ENCODE results near the gene MCTP1.

The MCTP1 gene

DNA sequence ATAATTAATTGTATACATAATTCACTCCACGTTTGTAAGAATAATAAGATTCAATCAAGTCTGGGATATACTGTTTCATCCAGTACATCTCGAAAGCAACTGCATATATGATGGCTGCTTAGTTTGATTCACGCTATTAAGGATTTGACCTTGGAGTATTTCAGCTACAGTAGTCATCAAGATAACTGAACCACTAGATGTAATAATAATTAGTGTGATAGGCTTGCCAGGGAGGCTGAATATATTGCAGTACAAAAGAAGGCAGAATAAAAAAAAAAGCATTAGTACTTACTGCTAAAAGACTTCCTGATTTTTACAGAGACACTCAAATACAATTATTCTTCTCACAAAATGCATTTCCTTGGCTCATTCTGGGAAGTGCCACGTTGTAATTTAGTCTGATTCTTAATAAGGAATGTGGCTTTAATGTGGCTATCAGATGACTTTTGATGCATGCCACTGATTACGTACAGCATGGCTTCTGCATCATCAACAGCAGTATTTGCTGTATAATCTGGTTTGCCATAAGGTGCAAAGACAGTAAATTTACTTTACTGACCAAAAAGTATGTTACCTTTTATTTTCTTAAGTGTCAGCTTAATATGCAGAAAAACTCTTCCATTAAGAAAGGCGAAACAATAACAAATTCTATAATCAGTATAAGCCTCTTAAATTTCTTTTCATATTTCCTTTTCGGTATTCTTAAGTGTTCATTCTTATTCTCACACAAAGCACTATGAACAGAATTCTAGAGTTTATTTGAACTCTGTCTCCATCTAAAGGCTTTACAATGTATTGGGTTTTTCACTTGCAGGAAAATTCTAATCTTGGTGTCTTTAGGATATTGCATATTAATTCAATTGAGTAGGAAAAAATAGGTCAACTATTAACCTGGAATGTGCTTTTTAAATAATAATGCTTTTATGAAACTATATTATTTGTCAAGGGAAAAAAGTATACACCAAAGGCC, 500.1 kb downstream of the MCTP1 start:
- TF ChIP-seq CTCF (IDR thresholded peaks at IDR 0.05; ENCODE audit: low read length, missing control alignments) = peak; percentile 17
- no peak overlapping the region for H3K4me3 ChIP-seq (replicated peaks; ENCODE audit: low read depth, low read length)
- DNase-seq (ENCODE audit: low read depth) = peak; percentile 8

DNA sequence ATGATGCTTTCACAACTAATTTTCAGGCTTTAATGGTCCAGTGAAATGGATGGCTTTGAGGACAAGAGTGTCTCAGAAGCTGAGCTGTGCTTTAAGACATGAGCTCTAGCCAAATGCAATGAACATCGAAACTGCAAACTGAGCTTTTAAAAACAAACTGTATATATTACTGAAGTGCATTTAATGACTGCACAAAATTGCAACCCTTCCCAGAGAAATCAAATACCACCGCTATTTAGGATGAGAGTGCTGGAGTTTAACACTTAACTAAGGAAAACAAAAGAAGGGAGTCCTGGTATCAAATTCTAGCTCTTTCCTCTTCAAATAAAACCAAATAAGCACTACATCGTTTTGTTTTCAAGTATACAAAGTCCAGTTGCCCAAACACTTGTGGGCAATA, 502.5 kb downstream of the MCTP1 start:
- no peak for TF ChIP-seq CTCF (IDR thresholded peaks at IDR 0.05; ENCODE audit: low read length, missing control alignments)
- no peak overlapping the region for H3K4me3 ChIP-seq (replicated peaks; ENCODE audit: low read depth, low read length)
- no peak for DNase-seq (ENCODE audit: low read depth)

DNA sequence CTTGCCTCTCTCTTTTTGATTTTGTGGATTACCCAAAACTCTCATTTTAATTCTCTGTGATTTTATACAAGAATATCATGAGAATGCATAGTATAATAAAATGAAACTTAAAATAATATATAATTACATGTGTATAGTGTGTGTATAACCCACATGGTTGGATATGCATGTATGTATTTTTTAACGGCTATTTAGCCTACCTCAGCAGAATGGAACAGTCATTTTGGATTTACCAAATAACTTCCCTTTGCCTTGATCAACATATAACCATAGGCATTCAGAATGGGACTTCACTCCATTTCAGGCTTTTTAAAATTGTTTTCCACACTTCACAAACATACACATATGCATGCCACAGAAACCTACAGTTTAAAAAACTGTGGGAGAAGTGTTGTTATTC, 505.2 kb downstream of the MCTP1 start:
- no peak overlapping the region for H3K4me3 ChIP-seq (replicated peaks; ENCODE audit: low read depth, low read length)

GRCh38 chr5:94778732-94779131, 506.2 kb downstream of the MCTP1 start:
- H3K4me3 ChIP-seq (replicated peaks; ENCODE audit: low read depth, low read length) = no peak overlapping the region
- TF ChIP-seq CTCF (IDR thresholded peaks at IDR 0.05; ENCODE audit: low read length, missing control alignments) = no peak

More for the DNA sequence above, 505.2 kb downstream of the MCTP1 start:
- no peak for DNase-seq (ENCODE audit: low read depth)
- no peak for TF ChIP-seq CTCF (IDR thresholded peaks at IDR 0.05; ENCODE audit: low read length, missing control alignments)

GRCh38 chr5:94778299-94778698, 506.6 kb downstream of the MCTP1 start:
- H3K4me3 ChIP-seq (replicated peaks; ENCODE audit: low read depth, low read length) = no peak overlapping the region
- no peak for TF ChIP-seq CTCF (IDR thresholded peaks at IDR 0.05; ENCODE audit: low read length, missing control alignments)
- DNase-seq (ENCODE audit: low read depth) = no peak

More at GRCh38 chr5:94778732-94779131, 506.2 kb downstream of the MCTP1 start:
- no peak for DNase-seq (ENCODE audit: low read depth)

DNA sequence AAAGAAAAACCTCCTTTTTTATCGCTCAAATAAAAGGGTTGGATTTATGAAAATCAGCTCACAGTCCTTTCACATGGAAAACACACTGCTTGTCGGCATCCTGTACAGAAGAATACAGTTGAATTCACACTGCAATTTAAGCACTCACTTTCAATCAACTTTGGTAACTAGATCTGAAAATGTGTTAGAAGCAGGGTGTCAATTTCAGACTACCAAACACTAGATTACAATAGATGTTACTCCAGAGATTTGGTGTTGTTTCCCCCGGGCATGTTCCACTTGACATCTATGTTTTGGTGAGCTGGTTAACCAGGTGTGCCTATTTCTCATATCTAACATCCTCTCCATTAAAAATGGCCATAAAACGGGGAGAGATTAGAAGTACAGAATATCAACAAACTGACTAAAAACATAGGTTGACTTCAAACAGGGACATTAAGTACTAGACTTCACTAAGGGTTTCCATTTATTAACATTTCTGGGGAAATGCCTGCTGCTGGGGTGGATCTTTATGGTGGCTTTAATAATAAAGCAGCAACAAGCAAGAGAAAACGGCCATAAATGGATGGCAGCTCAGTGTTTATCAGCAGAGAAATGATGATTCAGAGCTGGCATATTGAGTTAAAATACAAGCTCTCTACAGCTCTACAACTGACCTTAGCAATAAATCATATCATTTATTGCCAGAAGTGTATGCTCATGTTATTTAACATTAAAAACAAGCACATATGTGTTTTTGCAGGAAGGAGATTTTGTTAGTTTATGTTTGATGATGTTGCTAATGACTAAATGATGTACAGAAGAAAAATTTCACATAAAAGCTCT, 507.6 kb downstream of the MCTP1 start:
- TF ChIP-seq CTCF (IDR thresholded peaks at IDR 0.05; ENCODE audit: low read length, missing control alignments) = no peak
- DNase-seq (ENCODE audit: low read depth) = no peak
- no peak overlapping the region for H3K4me3 ChIP-seq (replicated peaks; ENCODE audit: low read depth, low read length)
